ENCODE measurements around the gene JARID2. TPM values are rescaled to one million over a fixed set of nuclear protein-coding genes. Genes with fewer than 3 reads are reported as not detected.
A peak's percentile ranks its signal among the peaks of the same experiment; 100 is the strongest.

JARID2 gene
- total RNA-seq = 10 to 100 TPM in 1 of 2 donors, 1 to 10 TPM in 1; 10.0 to 11.2 TPM
- long read RNA-seq, partial matches to known transcripts = 1 of 5 reads
- long read RNA-seq, other reads (novel, unspliced or antisense) = 4 of 5 reads

- ATAC-seq (peak; percentile 79), DNase-seq (peak; percentile 99)
- intact Hi-C loops (cut with DNase I, micrococcal nuclease) = loop anchor here in 1 of 2 donors (5.0 kb wide), 1 partner anchor 197 kb away; no protein-coding TSS in a partner anchor
Measured at GRCh38 chr6:15245361-15246216, at the start of gene JARID2. TSS of gene JARID2 (plus strand) at chr6:15246069. CDS start at chr6:15246540, 471 bp downstream.

- no peak for ATAC-seq
- DNase-seq = no peak
- intact Hi-C loops (cut with DNase I, micrococcal nuclease) = no loop called here
Measured at GRCh38 chr6:15200087-15200486, 45.8 kb upstream of the JARID2 start.

- intact Hi-C loops (cut with DNase I, micrococcal nuclease) = no loop called here
Measured at GRCh38 chr6:15205321-15205720, 40.5 kb upstream of the JARID2 start.

GRCh38 chr6:15206887-15207286, 39.0 kb upstream of the JARID2 start:
- ATAC-seq (no peak), DNase-seq (no peak)
- intact Hi-C loops (cut with DNase I, micrococcal nuclease) = no loop called here

More at GRCh38 chr6:15205321-15205720, 40.5 kb upstream of the JARID2 start:
- no peak for DNase-seq
- ATAC-seq = no peak

- DNase-seq (no peak), ATAC-seq (no peak)
- intact Hi-C loops (cut with DNase I, micrococcal nuclease) = no loop called here
Measured at GRCh38 chr6:15207923-15208322, 37.9 kb upstream of the JARID2 start.

GRCh38 chr6:15213838-15214400, 31.9 kb upstream of the JARID2 start:
- DNase-seq = no peak
- peak; percentile 50 for ATAC-seq
- intact Hi-C loops (cut with DNase I, micrococcal nuclease) = no loop called here

- intact Hi-C loops (cut with DNase I, micrococcal nuclease) = no loop called here
- ATAC-seq = no peak
Measured at GRCh38 chr6:15218401-15218800, 27.5 kb upstream of the JARID2 start.

GRCh38 chr6:15220062-15220461, 25.8 kb upstream of the JARID2 start:
- no peak for ATAC-seq
- no peak for DNase-seq
- intact Hi-C loops (cut with DNase I, micrococcal nuclease) = no loop called here

More at GRCh38 chr6:15218401-15218800, 27.5 kb upstream of the JARID2 start:
- no peak for DNase-seq

GRCh38 chr6:15227827-15228318, 18.0 kb upstream of the JARID2 start:
- intact Hi-C loops (cut with DNase I, micrococcal nuclease) = no loop called here
- no peak for DNase-seq
- peak; percentile 37 for ATAC-seq

GRCh38 chr6:15230827-15231226, 15.0 kb upstream of the JARID2 start:
- DNase-seq (no peak), ATAC-seq (no peak)
- intact Hi-C loops (cut with DNase I, micrococcal nuclease) = no loop called here

GRCh38 chr6:15232836-15233510, 12.9 kb upstream of the JARID2 start:
- intact Hi-C loops (cut with DNase I, micrococcal nuclease) = no loop called here
- DNase-seq (no peak), ATAC-seq (no peak)

- ATAC-seq = no peak
- intact Hi-C loops (cut with DNase I, micrococcal nuclease) = no loop called here
- DNase-seq = no peak
Measured at GRCh38 chr6:15234068-15234758, 11.7 kb upstream of the JARID2 start.

- ATAC-seq (no peak), DNase-seq (no peak)
- intact Hi-C loops (cut with DNase I, micrococcal nuclease) = no loop called here
Measured at GRCh38 chr6:15239616-15240364, 6.1 kb upstream of the JARID2 start.

- no peak for DNase-seq
- ATAC-seq = no peak
- intact Hi-C loops (cut with DNase I, micrococcal nuclease) = no loop called here
Measured at GRCh38 chr6:15242503-15242902, 3.4 kb upstream of the JARID2 start.

- no peak for ATAC-seq
- intact Hi-C loops (cut with DNase I, micrococcal nuclease) = no loop called here
- no peak for DNase-seq
Measured at GRCh38 chr6:15242937-15243614, 2.8 kb upstream of the JARID2 start.

- ATAC-seq = no peak
- DNase-seq = no peak
- intact Hi-C loops (cut with DNase I, micrococcal nuclease) = no loop called here
Measured at GRCh38 chr6:15243910-15244619, 1.8 kb upstream of the JARID2 start.

Data from left colon (tissue), 2 donors.